ENCODE results near the gene CHD6. TPM values are rescaled to one million over a fixed set of nuclear protein-coding genes. Genes with fewer than 3 reads are reported as not detected.

CHD6 gene
- total and polyA plus RNA-seq, 4 donors, result 3.3 to 23.4 (median 18.2) TPM

DNA sequence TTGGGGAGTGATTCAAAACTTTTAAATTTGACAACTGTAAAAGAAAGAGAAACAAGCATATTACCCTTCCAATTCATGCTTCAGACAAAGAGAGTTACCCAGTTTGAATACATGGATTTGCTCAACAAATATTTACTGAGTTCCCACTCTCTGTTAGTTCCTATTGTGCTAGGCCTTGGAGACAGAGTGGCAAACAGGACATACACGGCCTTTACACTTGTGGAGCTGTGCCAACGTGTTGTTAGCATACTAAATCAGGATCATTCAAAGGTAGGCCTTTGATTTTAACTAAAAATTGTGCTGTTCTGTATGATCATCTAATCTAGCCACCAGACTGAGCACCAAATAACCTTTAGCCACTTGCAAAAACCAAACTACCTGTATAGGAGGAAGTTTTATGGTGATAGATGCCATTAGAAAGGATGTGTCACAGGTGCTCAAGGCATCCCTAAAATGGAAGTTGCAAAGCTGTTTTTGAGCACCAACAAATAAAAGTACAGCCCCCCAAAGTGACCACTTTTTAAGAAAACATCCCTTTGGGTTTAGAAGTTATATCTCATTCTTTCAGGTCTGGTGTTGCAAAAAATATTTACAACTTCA, 84.5 kb downstream of the CHD6 start (continued):
- TF ChIP-seq, protein P1, sequence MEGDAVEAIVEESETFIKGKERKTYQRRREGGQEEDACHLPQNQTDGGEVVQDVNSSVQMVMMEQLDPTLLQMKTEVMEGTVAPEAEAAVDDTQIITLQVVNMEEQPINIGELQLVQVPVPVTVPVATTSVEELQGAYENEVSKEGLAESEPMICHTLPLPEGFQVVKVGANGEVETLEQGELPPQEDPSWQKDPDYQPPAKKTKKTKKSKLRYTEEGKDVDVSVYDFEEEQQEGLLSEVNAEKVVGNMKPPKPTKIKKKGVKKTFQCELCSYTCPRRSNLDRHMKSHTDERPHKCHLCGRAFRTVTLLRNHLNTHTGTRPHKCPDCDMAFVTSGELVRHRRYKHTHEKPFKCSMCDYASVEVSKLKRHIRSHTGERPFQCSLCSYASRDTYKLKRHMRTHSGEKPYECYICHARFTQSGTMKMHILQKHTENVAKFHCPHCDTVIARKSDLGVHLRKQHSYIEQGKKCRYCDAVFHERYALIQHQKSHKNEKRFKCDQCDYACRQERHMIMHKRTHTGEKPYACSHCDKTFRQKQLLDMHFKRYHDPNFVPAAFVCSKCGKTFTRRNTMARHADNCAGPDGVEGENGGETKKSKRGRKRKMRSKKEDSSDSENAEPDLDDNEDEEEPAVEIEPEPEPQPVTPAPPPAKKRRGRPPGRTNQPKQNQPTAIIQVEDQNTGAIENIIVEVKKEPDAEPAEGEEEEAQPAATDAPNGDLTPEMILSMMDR (IDR thresholded peaks at IDR 0.05; ENCODE audit: low read depth, low read length, missing input control), result no peak
- TF ChIP-seq RAD21 (IDR thresholded peaks at IDR 0.05), result no peak
- no peak for TF ChIP-seq TAF1 (conservative IDR thresholded peaks at IDR 0.05)
- TF ChIP-seq SP1 (IDR thresholded peaks at IDR 0.05), result peak; percentile 14

DNA sequence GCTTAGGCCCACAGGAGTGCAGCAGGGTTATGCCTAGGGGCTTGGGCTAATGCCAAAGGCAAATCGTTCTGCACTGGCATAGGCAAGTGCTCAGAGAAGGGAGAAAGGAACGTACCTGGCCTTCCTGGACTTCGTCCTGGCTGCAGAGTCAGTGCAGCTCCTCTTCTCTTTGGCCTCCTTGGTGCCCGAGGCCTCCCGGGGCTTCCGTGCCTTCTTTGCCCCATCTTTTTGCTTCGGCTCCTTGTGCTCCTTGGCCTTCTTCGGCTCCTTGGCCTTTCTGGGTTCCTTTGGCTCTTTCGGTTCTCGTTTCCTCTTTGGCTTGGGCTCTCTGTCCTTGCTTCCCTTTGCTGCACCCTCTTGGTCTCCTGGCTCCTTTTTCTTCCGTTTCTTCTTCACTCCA, 85.2 kb downstream of the CHD6 start:
- H3K4me3 ChIP-seq (ENCODE audit: low read depth in 1 of 3, low read length in 3 of 3), result no peak overlapping the region
- H3K9ac ChIP-seq (ENCODE audit: low read depth in 1 of 2, low read length in 2 of 2), result no peak overlapping the region
- TF ChIP-seq SP1 (IDR thresholded peaks at IDR 0.05) (no peak), FOXA2 (IDR thresholded peaks at IDR 0.05) (no peak), EGR1 (IDR thresholded peaks at IDR 0.05; ENCODE audit: low read depth in 2 of 2) (no peak), GABPA (IDR thresholded peaks at IDR 0.05 in 1 of 2, conservative IDR thresholded peaks at IDR 0.05 in 1 of 2) (no peak), RAD21 (IDR thresholded peaks at IDR 0.05) (no peak), RXRA (IDR thresholded peaks at IDR 0.05) (no peak), TAF1 (conservative IDR thresholded peaks at IDR 0.05) (no peak), FOXA1 (IDR thresholded peaks at IDR 0.05) (no peak), HNF4A (conservative IDR thresholded peaks at IDR 0.05) (no peak), YY1 (IDR thresholded peaks at IDR 0.05) (no peak), JUND (IDR thresholded peaks at IDR 0.05) (no peak), HNF4G (IDR thresholded peaks at IDR 0.05) (no peak), NR2F2 (IDR thresholded peaks at IDR 0.05) (no peak)
- TF ChIP-seq, protein P2, sequence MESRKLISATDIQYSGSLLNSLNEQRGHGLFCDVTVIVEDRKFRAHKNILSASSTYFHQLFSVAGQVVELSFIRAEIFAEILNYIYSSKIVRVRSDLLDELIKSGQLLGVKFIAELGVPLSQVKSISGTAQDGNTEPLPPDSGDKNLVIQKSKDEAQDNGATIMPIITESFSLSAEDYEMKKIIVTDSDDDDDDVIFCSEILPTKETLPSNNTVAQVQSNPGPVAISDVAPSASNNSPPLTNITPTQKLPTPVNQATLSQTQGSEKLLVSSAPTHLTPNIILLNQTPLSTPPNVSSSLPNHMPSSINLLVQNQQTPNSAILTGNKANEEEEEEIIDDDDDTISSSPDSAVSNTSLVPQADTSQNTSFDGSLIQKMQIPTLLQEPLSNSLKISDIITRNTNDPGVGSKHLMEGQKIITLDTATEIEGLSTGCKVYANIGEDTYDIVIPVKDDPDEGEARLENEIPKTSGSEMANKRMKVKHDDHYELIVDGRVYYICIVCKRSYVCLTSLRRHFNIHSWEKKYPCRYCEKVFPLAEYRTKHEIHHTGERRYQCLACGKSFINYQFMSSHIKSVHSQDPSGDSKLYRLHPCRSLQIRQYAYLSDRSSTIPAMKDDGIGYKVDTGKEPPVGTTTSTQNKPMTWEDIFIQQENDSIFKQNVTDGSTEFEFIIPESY (IDR thresholded peaks at IDR 0.05), result no peak
- TF ChIP-seq, protein P3, sequence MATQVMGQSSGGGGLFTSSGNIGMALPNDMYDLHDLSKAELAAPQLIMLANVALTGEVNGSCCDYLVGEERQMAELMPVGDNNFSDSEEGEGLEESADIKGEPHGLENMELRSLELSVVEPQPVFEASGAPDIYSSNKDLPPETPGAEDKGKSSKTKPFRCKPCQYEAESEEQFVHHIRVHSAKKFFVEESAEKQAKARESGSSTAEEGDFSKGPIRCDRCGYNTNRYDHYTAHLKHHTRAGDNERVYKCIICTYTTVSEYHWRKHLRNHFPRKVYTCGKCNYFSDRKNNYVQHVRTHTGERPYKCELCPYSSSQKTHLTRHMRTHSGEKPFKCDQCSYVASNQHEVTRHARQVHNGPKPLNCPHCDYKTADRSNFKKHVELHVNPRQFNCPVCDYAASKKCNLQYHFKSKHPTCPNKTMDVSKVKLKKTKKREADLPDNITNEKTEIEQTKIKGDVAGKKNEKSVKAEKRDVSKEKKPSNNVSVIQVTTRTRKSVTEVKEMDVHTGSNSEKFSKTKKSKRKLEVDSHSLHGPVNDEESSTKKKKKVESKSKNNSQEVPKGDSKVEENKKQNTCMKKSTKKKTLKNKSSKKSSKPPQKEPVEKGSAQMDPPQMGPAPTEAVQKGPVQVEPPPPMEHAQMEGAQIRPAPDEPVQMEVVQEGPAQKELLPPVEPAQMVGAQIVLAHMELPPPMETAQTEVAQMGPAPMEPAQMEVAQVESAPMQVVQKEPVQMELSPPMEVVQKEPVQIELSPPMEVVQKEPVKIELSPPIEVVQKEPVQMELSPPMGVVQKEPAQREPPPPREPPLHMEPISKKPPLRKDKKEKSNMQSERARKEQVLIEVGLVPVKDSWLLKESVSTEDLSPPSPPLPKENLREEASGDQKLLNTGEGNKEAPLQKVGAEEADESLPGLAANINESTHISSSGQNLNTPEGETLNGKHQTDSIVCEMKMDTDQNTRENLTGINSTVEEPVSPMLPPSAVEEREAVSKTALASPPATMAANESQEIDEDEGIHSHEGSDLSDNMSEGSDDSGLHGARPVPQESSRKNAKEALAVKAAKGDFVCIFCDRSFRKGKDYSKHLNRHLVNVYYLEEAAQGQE (IDR thresholded peaks at IDR 0.05), result no peak
- TF ChIP-seq, protein P4, sequence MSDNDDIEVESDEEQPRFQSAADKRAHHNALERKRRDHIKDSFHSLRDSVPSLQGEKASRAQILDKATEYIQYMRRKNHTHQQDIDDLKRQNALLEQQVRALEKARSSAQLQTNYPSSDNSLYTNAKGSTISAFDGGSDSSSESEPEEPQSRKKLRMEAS (IDR thresholded peaks at IDR 0.05), result no peak
- TF ChIP-seq, protein P1 (IDR thresholded peaks at IDR 0.05; ENCODE audit: low read depth, low read length, missing input control), result no peak
- TF ChIP-seq, protein P5, sequence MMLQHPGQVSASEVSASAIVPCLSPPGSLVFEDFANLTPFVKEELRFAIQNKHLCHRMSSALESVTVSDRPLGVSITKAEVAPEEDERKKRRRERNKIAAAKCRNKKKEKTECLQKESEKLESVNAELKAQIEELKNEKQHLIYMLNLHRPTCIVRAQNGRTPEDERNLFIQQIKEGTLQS (IDR thresholded peaks at IDR 0.05), result no peak
- no peak overlapping the region for H3K27ac ChIP-seq (ENCODE audit: low read depth in 1 of 2, low read length in 2 of 2)
- DNase-seq (ENCODE audit: low spot score), result no peak
- H3K9me3 ChIP-seq (ENCODE audit: control insufficient read depth in 4 of 4, low read length in 3 of 4), result peaks cover 0 to 2% (median 0%) of the 10 kb centered on the region in 4 donors
- no peaks in the 10 kb centered on the region for H3K27me3 ChIP-seq (ENCODE audit: control insufficient read depth in 4 of 4, insufficient read depth in 4 of 4, low read length in 3 of 4)
- peaks cover 3 to 15% (median 6%) of the 10 kb centered on the region in 4 donors for H3K4me1 ChIP-seq (ENCODE audit: control insufficient read depth in 4 of 4, insufficient read depth in 4 of 4, low read length in 3 of 4)
- WGBS, result 87% methylated on average over 11 of the region's 11 CpGs
- peaks cover 2 to 4% (median 3%) of the 10 kb centered on the region in 4 donors for H3K36me3 ChIP-seq (ENCODE audit: control insufficient read depth in 4 of 4, insufficient read depth in 3 of 4, low read depth in 1 of 4, low read length in 3 of 4)

Data from liver (tissue), 9 donors.